GM19468 (cell line): ENCODE measurements around the gene TDRD6.
A peak's percentile ranks its signal among the peaks of the same experiment; 100 is the strongest.
"Not testable (repeated sequence)": the region's sequence is repeated elsewhere in the genome, so short reads cannot be mapped to it uniquely, and the experiment has no call there.

Experiments used
- ATAC-seq: cut with Tn5 transposase; IDR thresholded peaks from one replicate; pipeline ENCODE4 v1.9.1; 2021; ENCODE audit warnings: mild to moderate bottlenecking, moderate library complexity, moderate number of reproducible peaks; ENCODE audit not compliant: unreplicated experiment; ENCODE audit errors: extremely low read depth

The TDRD6 gene

DNA sequence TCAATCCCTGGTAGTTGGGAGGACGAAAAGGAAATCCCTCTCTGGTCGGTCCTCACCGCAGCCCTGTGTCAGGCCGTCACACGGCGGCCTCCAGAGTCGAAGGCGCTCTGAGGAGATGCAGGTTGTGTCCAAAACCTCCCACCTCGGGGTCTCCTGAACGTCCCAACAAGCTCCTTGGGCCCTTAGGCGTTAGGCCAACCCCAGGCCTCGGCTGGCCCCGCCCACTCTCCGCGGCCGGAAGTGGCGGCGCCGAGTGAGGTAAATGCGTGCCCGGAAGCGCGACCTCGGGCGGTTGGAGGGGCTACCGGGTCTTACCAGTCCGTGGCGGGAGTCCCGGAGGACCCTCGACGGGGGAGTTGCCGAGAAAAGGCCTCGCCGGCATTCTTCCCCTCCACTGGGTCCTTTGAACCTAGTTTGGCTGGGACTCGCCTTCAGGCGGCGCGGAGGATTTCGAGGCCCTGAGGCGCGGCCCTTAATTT is at the start of gene TDRD6:
TSS of gene TDRD6 (plus strand) at position 267 of the 479 bp plus-strand sequence. CDS start 244 bp downstream, outside the sequence.
- no peak for ATAC-seq

DNA sequence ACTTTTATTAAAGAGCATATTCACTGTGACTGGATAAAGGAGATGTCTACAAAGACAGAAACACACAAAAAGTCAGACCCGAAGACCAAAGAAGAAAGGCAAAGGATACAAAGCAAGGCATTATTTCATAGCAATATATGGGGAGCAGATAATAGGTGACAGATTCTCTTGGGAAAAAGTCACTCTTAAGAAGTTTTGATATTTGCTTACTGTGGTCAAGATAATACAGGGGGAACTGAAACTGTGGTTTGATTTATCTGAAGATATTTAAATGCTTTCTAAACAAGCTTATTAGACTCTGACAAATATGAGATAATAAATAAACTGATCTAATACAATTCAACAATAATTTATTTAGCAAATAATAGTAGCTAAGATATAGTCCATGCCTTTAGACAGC is 49.8 kb upstream of the TDRD6 start:
- ATAC-seq, result no peak

- no peak for ATAC-seq
Observed at GRCh38 chr6:46638650-46639049, 49.0 kb upstream of the TDRD6 start.

- no peak for ATAC-seq
Observed at GRCh38 chr6:46642928-46643751, 44.5 kb upstream of the TDRD6 start.

GRCh38 chr6:46645265-46645664 is 42.4 kb upstream of the TDRD6 start:
- ATAC-seq, result no peak

- not testable (repeated sequence) for ATAC-seq
Observed at GRCh38 chr6:46648108-46648507, 39.6 kb upstream of the TDRD6 start.

GRCh38 chr6:46648869-46649492 is 38.7 kb upstream of the TDRD6 start:
- ATAC-seq, result no peak

DNA sequence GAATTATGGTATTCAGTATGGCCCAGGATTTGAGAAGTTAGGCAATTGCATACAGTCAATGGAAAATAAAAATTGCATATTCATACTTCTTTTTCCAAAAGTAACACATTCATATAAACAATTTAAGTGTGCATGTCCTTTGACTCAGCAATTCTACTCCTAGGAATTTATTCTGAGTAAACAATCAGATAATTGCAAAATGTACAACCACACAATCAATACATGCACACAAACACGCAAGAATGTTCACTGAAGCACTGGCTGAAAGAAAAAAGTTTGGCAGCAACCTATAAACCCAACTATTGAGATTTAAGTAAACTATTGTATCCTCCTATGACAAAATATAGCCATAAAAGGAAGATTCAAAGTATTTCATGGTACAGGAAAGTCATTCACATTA is 36.7 kb upstream of the TDRD6 start:
- no peak for ATAC-seq

- ATAC-seq, result no peak
Observed at GRCh38 chr6:46651816-46652215, 35.9 kb upstream of the TDRD6 start.

GRCh38 chr6:46652232-46652602 is 35.5 kb upstream of the TDRD6 start:
- ATAC-seq, result no peak

DNA sequence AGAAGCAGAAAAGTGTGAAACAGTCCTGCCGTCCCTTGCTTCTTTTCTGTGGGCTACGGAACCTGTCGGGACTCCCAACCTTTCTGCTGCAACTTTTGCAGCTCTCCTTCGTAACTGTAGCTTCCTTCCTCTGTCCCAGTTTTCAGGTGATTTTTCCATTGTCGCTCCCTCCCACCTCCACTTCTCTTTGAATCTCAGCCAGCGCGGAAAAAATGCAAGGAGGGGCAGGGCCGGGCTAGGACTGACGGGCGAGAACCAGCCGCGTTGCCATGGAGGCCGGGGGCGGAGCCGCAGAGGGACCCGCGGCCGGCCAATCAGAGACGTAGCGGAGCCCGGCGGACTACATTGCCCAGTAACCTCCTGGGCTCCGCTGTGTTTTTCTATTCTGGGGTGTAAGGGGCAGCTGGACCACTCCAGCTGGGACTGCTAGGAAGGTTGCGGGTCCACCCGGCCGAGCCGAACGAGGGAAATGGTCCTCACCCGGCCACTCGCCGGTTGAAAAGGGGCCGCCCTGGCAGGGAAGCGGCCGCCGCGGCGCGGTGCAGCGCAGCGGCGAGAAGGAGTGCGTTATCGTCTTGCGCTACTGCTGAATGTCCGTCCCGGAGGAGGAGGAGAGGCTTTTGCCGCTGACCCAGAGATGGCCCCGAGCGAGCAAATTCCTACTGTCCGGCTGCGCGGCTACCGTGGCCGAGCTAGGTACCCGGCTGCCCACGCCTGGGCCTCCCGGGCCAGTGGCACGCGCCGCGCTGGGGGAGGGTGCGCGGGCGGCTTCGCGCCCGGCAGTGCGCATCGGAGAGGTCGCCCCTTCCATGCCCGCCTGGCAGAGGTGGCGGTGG is 34.9 kb upstream of the TDRD6 start, which contains the start of the genes CYP39A1 and SLC25A27:
TSS of gene CYP39A1 (minus strand) at position 216 of the 836 bp plus-strand sequence. CDS start 236 bp downstream, outside the sequence.
TSS of gene SLC25A27 (plus strand) at position 373 of the 836 bp plus-strand sequence. CDS start at position 591, 218 bp downstream.
- peak; percentile 99 for ATAC-seq

DNA sequence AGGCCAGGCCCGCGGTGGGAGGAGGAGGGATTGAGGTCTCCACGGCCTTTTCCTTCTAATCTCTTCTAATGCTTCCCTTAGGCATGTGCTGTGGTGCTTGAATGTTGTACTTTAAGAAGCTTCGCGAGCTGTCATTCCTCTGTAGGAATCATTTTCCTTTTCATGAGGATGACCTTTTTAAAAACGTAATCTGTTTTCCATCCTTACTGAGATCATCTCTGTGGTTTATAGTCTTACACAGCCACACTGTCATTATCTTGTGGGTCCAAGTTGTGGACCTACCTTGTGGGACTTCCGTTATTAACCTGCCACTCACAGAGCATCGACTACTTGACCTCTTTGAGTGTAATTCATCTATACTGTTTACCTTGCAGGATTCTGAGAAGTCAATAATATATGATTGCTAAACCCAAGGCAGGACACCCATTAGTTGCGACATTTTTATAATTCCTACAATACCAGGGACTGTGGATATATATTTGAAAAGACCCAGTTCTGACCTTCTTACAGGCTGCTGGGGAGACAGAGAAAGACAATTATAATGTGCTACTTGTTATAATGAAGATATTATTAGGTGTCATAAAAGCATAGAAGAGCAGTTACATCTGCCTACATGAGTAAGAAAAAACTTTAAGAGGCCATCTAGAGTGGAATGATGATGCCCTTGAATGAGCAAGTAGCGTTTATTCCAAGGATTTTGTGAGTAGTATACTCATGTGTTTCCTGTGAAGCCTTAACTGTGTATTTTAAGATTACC is 34.1 kb upstream of the TDRD6 start:
- no peak for ATAC-seq

DNA sequence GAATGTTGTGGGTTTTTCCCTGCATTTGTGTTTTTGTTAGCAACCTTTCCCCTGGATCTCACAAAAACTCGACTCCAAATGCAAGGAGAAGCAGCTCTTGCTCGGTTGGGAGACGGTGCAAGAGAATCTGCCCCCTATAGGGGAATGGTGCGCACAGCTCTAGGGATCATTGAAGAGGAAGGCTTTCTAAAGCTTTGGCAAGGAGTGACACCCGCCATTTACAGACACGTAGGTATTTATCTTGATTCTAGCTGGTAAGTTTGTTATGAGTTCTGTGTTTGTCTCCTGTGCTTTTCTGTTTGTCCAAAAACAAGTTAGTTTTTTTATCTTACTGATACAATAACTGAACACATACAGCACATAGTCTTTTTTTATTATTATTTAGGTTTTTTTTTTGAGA is 31.9 kb upstream of the TDRD6 start:
- ATAC-seq, result no peak

DNA sequence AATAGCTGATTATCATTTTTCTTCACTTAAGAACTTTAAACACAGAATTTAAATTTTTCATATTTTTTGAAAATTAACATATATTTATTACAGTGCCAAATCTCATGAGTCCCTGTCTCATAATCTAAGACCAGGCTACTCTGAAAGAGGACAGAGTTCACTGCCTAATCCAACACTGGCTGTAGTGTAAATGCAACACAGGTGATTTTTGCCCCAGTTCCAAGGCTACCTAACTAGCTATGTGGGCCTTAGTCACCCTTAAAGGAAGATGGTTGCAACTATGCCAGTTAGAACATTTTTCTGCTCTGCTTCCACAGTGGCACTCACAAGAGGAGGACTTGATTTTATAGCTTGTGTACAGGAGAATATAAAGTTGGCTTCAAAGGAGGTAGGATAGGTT is 30.0 kb upstream of the TDRD6 start:
- ATAC-seq, result no peak

DNA sequence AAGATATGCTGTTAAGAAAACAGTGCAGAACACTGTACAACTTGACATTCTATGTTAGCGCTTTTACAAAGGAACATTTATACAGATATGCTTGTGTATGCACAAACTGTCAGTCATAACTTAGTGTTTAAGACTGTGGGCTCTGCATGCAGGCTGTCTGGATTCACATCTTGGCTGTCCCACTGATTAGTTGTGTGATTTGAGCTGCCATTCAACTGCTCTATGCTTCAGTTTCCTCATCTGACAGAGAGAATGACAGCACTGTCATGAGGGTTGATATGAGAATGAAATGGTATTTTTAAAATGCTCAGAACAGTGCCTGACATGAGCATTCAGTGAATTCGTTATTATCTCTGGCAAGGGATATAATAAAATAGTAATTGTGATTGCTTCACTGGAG is 26.2 kb upstream of the TDRD6 start:
- no peak for ATAC-seq

GRCh38 chr6:46667377-46667776 is 20.3 kb upstream of the TDRD6 start:
- no peak for ATAC-seq

GRCh38 chr6:46674410-46674809 is 13.3 kb upstream of the TDRD6 start:
- ATAC-seq, result no peak

GRCh38 chr6:46676604-46677313 is 10.9 kb upstream of the TDRD6 start:
- ATAC-seq, result no peak

DNA sequence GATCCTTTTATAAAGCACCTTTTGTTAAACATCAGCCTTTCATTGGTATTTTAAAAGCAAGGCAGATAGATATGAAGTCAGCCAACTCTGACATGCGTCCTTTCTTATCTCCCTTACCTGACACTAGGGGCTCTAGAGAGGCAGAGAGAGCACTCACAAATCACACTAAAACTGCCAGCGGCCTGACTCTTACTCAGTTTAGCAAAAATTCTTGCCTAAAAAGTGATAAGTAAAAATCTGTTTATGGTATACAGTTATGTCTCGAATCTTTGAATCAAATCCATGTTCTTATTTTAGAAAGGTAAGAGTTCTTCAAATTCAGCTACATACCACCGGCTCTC is 10.4 kb upstream of the TDRD6 start:
- no peak for ATAC-seq
